Astrocyte of the cerebellum (primary cell): Measurements from ENCODE around the gene SAP130.

Experiments
- DNase-seq: peaks from one replicate; pipeline ENCODE4 v3.0.0-alpha.2; 2011; ENCODE audit warnings: low read depth
- H3K4me3 ChIP-seq: 2 replicates; pipeline ENCODE4 v1.5.1; 2011; ENCODE audit warnings: mild to moderate bottlenecking, low read depth, low read length, moderate library complexity
- CTCF ChIP-seq: IDR thresholded peaks from 2 replicates; pipeline ENCODE4 v1.5.1; 2012; ENCODE audit warnings: low read length, low read depth, moderate library complexity, mild to moderate bottlenecking; ENCODE audit errors: missing control alignments
- in situ Hi-C: cut with HindIII; loops from 2 replicates; pipeline ENCODE4 v1.10.0; 2017; ENCODE audit warnings: low sequenced_read_pairs

The SAP130 gene

GRCh38 chr2:128058114-128058513 lies 30.3 kb upstream of the SAP130 start:
- H3K4me3 ChIP-seq: no peak overlapping the region
- DNase-seq: no peak
- TF ChIP-seq CTCF: no peak
- in situ Hi-C loops: no loop called here

GRCh38 chr2:128057334-128057733 lies 29.5 kb upstream of the SAP130 start:
- in situ Hi-C loops: no loop called here
- H3K4me3 ChIP-seq: no peak overlapping the region
- no peak for DNase-seq
- no peak for TF ChIP-seq CTCF

GRCh38 chr2:128054104-128054885 lies 26.4 kb upstream of the SAP130 start:
- no peak for TF ChIP-seq CTCF
- H3K4me3 ChIP-seq: no peak overlapping the region
- in situ Hi-C loops: no loop called here
- no peak for DNase-seq

- H3K4me3 ChIP-seq: no peak overlapping the region
- DNase-seq: no peak
- no peak for TF ChIP-seq CTCF
- in situ Hi-C loops: no loop called here
Measured at GRCh38 chr2:128053331-128053730, 25.5 kb upstream of the SAP130 start.

- no peak for DNase-seq
- no peak for TF ChIP-seq CTCF
- in situ Hi-C loops: no loop called here
- H3K4me3 ChIP-seq: no peak overlapping the region
Measured at GRCh38 chr2:128043041-128043440, 15.2 kb upstream of the SAP130 start.

GRCh38 chr2:128041561-128041960 lies 13.7 kb upstream of the SAP130 start:
- no peak for TF ChIP-seq CTCF
- DNase-seq: no peak
- no peak overlapping the region for H3K4me3 ChIP-seq
- in situ Hi-C loops: no loop called here
